H9 (cell line): ENCODE data around the gene ZNF451. TPM values are rescaled to one million over a fixed set of nuclear protein-coding genes. Genes with fewer than 3 reads are reported as not detected.

Experiments
- DNase-seq: peaks from one replicate; pipeline ENCODE4 v3.0.0-alpha.2; 2017
- H2AFZ ChIP-seq: one replicate; pipeline ENCODE4 v1.6.1; 2013; ENCODE audit warnings: mild to moderate bottlenecking, low read length, control low read depth, moderate library complexity
- H2AK5ac ChIP-seq: 2 replicates; pipeline ENCODE4 v1.6.1; 2013; ENCODE audit warnings: low read length, control low read depth, mixed read lengths; ENCODE audit not compliant: insufficient read length
- H2BK120ac ChIP-seq: one replicate; pipeline ENCODE4 v1.6.1; 2013; ENCODE audit warnings: low read depth, mild to moderate bottlenecking, low read length, control low read depth, inconsistent platforms; ENCODE audit not compliant: poor library complexity, severe bottlenecking
- H2BK12ac ChIP-seq: 2 replicates; pipeline ENCODE4 v1.6.1; 2013; ENCODE audit warnings: low read length, control low read depth, mixed read lengths, low read depth; ENCODE audit not compliant: insufficient read length
- H2BK15ac ChIP-seq: 2 replicates; pipeline ENCODE4 v1.6.1; 2013; ENCODE audit warnings: low read depth, low read length, control low read depth
- H2BK20ac ChIP-seq: one replicate; pipeline ENCODE4 v1.6.1; 2013; ENCODE audit warnings: low read depth, mild to moderate bottlenecking, low read length, control low read depth, inconsistent platforms; ENCODE audit not compliant: poor library complexity, severe bottlenecking
- H2BK5ac ChIP-seq: 2 replicates; pipeline ENCODE4 v1.6.1; 2013; ENCODE audit warnings: low read length, control low read depth, mixed read lengths; ENCODE audit not compliant: insufficient read length
- H3K14ac ChIP-seq: 2 replicates; pipeline ENCODE4 v1.6.1; 2013; ENCODE audit warnings: low read length, control low read depth; ENCODE audit not compliant: insufficient read depth
- H3K18ac ChIP-seq: 2 replicates; pipeline ENCODE4 v1.6.1; 2013; ENCODE audit warnings: low read depth, mild to moderate bottlenecking, mixed read lengths, low read length, control low read depth; ENCODE audit not compliant: insufficient read length
- H3K23ac ChIP-seq: 2 replicates; pipeline ENCODE4 v1.6.1; 2013; ENCODE audit warnings: low read length, control low read depth, mixed read lengths, low read depth; ENCODE audit not compliant: insufficient read length
- H3K23me2 ChIP-seq: 2 replicates; pipeline ENCODE4 v1.6.1; 2013; ENCODE audit warnings: low read depth, mild to moderate bottlenecking, mixed read lengths, low read length, control low read depth; ENCODE audit not compliant: insufficient read length, poor library complexity, severe bottlenecking
- H3K27ac ChIP-seq: 2 replicates; pipeline ENCODE4 v1.5.1; 2013; ENCODE audit warnings: low read length, control low read depth, mixed read lengths, low read depth; ENCODE audit not compliant: insufficient read length
- H3K27me3 ChIP-seq: 2 replicates; pipeline ENCODE4 v1.6.1; 2013; ENCODE audit warnings: low read length, control low read depth, inconsistent platforms; ENCODE audit not compliant: insufficient read depth
- H3K4ac ChIP-seq: 2 replicates; pipeline ENCODE4 v1.6.1; 2013; ENCODE audit warnings: low read depth, mild to moderate bottlenecking, control low read depth, inconsistent platforms, low read length, moderate library complexity
- H3K4me1 ChIP-seq: 2 replicates; pipeline ENCODE4 v1.6.1; 2013; ENCODE audit warnings: low read length, control low read depth, inconsistent platforms; ENCODE audit not compliant: insufficient read depth
- H3K4me2 ChIP-seq: 2 replicates; pipeline ENCODE4 v1.6.1; 2013; ENCODE audit warnings: low read length, control low read depth, mixed read lengths; ENCODE audit not compliant: insufficient read length, insufficient read depth
- H3K56ac ChIP-seq: 2 replicates; pipeline ENCODE4 v1.6.1; 2013; ENCODE audit warnings: low read depth, mild to moderate bottlenecking, mixed read lengths, low read length, control low read depth; ENCODE audit not compliant: insufficient read length
- H3K79me1 ChIP-seq: 2 replicates; pipeline ENCODE4 v1.6.1; 2013; ENCODE audit warnings: low read depth, mild to moderate bottlenecking, moderate library complexity, low read length, control low read depth, inconsistent platforms; ENCODE audit not compliant: insufficient read depth, poor library complexity, severe bottlenecking
- H3K79me2 ChIP-seq: 2 replicates; pipeline ENCODE4 v1.6.1; 2013; ENCODE audit warnings: low read length, control low read depth, inconsistent platforms; ENCODE audit not compliant: insufficient read depth
- H3K9ac ChIP-seq: 2 replicates; pipeline ENCODE4 v1.6.1; 2013; ENCODE audit warnings: low read length, control low read depth, mixed read lengths; ENCODE audit not compliant: insufficient read length; ENCODE audit errors: extremely low read depth
- H3K9me3 ChIP-seq: one replicate; pipeline ENCODE4 v1.6.1; 2013; ENCODE audit warnings: low read depth, low read length, inconsistent platforms; ENCODE audit not compliant: control insufficient read depth
- H3T11ph ChIP-seq: one replicate; pipeline ENCODE4 v1.6.1; 2013; ENCODE audit warnings: mild to moderate bottlenecking, low read length, control low read depth, inconsistent platforms
- H4K20me1 ChIP-seq: one replicate; pipeline ENCODE4 v1.6.1; 2013; ENCODE audit not compliant: control insufficient read depth, insufficient read length, insufficient read depth
- H4K5ac ChIP-seq: 2 replicates; pipeline ENCODE4 v1.6.1; 2013; ENCODE audit warnings: low read depth, mild to moderate bottlenecking, mixed read lengths, low read length, control low read depth; ENCODE audit not compliant: insufficient read length
- H4K8ac ChIP-seq: replicated peaks from 2 replicates; pipeline ENCODE4 v1.6.1; 2013; ENCODE audit warnings: low read length, control low read depth, mixed read lengths, low read depth; ENCODE audit not compliant: insufficient read length
- H4K91ac ChIP-seq: 2 replicates; pipeline ENCODE4 v1.6.1; 2013; ENCODE audit warnings: low read depth, mild to moderate bottlenecking, moderate library complexity, mixed read lengths, low read length, control low read depth; ENCODE audit not compliant: insufficient read length
- H3K27ac Mint-ChIP-seq, 3 experiments: 2 replicates in 2 of 3; 3 replicates in 1 of 3; pipeline ENCODE4 v1.8.0; 2020 to 2021; ENCODE audit warnings: mixed read lengths in 3 of 3, mild to moderate bottlenecking in 1 of 3, moderate library complexity in 1 of 3
- H3K27me3 Mint-ChIP-seq: 2 replicates; pipeline ENCODE4 v1.8.0; 2021; ENCODE audit warnings: low read depth, mild to moderate bottlenecking, moderate library complexity, mixed read lengths
- H3K36me3 Mint-ChIP-seq, 3 experiments: 2 replicates in 2 of 3; 3 replicates in 1 of 3; pipeline ENCODE4 v1.8.0; 2020 to 2021; ENCODE audit warnings: low read depth in 3 of 3, mixed read lengths in 3 of 3; ENCODE audit not compliant: insufficient read depth in 1 of 3
- H3K4me1 Mint-ChIP-seq, 2 experiments: 2 replicates each; pipeline ENCODE4 v1.8.0; 2020; ENCODE audit warnings: mixed read lengths in 2 of 2
- H3K4me3 Mint-ChIP-seq, 2 experiments: 2 replicates in 1 of 2; 3 replicates in 1 of 2; pipeline ENCODE4 v1.8.0; 2020 to 2021; ENCODE audit warnings: mild to moderate bottlenecking in 2 of 2, mixed read lengths in 2 of 2, moderate library complexity in 1 of 2
- H3K9me3 Mint-ChIP-seq, 2 experiments: 2 replicates in 1 of 2; 3 replicates in 1 of 2; pipeline ENCODE4 v1.8.0; 2020; ENCODE audit warnings: mild to moderate bottlenecking in 2 of 2, mixed read lengths in 2 of 2, moderate library complexity in 1 of 2
- WGBS: extraction: QIAGEN DNeasy Blood & Tissue Kit; methylation state at CpG from one replicate; pipeline ENCODE4 v1.1.7; 2013; ENCODE audit warnings: missing lambda C conversion rate, low lambda C conversion rate, mixed read lengths; ENCODE audit not compliant: insufficient read length; ENCODE audit errors: extremely low coverage; 5-methylcytosine and 5-hydroxymethylcytosine counted together
- total RNA-seq: library from RNA; stranded (reverse); gene quantifications from 2 replicates; pipeline ENCODE4 v1.2.1, GENCODE V29; 2021
- TF ChIP-seq, protein P1 (sequence below): fragments of 200-600 bp; sonication (generic); conservative IDR thresholded peaks from 3 replicates; pipeline ENCODE4 v1.8.0; 2021; ENCODE audit warnings: antibody characterized with exemption, mild to moderate bottlenecking

Gene ZNF451
- total RNA-seq, 1 experiment from 2014 or later = 71.2 TPM

DNA sequence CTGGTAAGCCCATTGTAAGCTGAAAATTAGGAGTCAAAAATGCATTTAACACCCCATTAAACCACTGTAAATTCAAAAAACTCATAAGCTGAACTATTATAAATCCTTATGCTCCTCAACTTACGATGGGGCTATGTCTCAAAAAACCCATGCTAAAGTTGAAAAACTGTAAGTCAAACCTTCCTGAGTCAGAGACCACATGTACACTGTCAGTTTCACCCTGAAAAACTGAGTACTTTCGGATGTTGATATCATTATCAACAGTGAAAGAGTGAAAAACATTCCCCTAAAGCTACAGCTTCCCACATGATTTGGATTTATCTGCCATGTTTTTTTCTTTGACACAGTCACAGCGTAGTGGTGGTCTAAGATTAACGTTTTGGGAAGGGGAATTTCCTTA is 117.9 kb downstream of the ZNF451 start:
- H3K4me2 ChIP-seq = no peak overlapping the region
- H3K79me1 ChIP-seq = no peaks in the 10 kb centered on the region

More for the DNA sequence above, 117.9 kb downstream of the ZNF451 start:
- H3K27me3 Mint-ChIP-seq = no peaks in the 10 kb centered on the region
- Histone ChIP-seq H2BK12ac (no peak overlapping the region), H3K4me1 (no peaks in the 10 kb centered on the region), H3K4ac (no peak overlapping the region), H2BK15ac (no peak overlapping the region), H3T11ph (no peak overlapping the region), H3K27me3 (no peaks in the 10 kb centered on the region), H2BK20ac (no peak overlapping the region), H2AK5ac (no peak overlapping the region), H3K14ac (no peak overlapping the region), H2AFZ (no peak overlapping the region), H4K91ac (no peak overlapping the region), H3K9me3 (no peaks in the 10 kb centered on the region), H3K56ac (no peak overlapping the region), H4K8ac (no peak overlapping the region), H3K9ac (no peak overlapping the region), H4K20me1 (no peaks in the 10 kb centered on the region), H3K79me2 (peaks cover 2% of the 10 kb centered on the region; the same call in 1 of the 2 replicates), H2BK120ac (no peak overlapping the region), H4K5ac (no peak overlapping the region), H3K23ac (no peak overlapping the region), H3K23me2 (no peaks in the 10 kb centered on the region), H2BK5ac (no peak overlapping the region), H3K27ac (no peak overlapping the region), H3K18ac (no peak overlapping the region)
- peaks cover 0 to 5% (median 0%) of the 10 kb centered on the region in 3 experiments; a peak in 2 of 7 replicates for H3K36me3 Mint-ChIP-seq
- peaks cover 8 to 14% of the 10 kb centered on the region in 2 experiments for H3K4me1 Mint-ChIP-seq
- WGBS = no CpG with 5 or more reads among the region's 4 CpGs
- peak overlapping the region in 1 of 3 experiments; percentile 57; a peak in 2 of 7 replicates for H3K27ac Mint-ChIP-seq
- H3K4me3 Mint-ChIP-seq = no peak overlapping the region
- TF ChIP-seq, protein P1, sequence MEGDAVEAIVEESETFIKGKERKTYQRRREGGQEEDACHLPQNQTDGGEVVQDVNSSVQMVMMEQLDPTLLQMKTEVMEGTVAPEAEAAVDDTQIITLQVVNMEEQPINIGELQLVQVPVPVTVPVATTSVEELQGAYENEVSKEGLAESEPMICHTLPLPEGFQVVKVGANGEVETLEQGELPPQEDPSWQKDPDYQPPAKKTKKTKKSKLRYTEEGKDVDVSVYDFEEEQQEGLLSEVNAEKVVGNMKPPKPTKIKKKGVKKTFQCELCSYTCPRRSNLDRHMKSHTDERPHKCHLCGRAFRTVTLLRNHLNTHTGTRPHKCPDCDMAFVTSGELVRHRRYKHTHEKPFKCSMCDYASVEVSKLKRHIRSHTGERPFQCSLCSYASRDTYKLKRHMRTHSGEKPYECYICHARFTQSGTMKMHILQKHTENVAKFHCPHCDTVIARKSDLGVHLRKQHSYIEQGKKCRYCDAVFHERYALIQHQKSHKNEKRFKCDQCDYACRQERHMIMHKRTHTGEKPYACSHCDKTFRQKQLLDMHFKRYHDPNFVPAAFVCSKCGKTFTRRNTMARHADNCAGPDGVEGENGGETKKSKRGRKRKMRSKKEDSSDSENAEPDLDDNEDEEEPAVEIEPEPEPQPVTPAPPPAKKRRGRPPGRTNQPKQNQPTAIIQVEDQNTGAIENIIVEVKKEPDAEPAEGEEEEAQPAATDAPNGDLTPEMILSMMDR = no peak
- H3K9me3 Mint-ChIP-seq = no peaks in the 10 kb centered on the region
- no peak for DNase-seq
